Ecto neural progenitor cell (in vitro differentiated cells): ENCODE results near the gene IL36B.
"Not testable (repeated sequence)": the region's sequence is repeated elsewhere in the genome, so short reads cannot be mapped to it uniquely, and the experiment has no call there.

Source experiments
- DNase-seq: peaks from one replicate; pipeline ENCODE4 v3.0.0-alpha.2; 2018; ENCODE audit warnings: low spot score

IL36B gene

DNA sequence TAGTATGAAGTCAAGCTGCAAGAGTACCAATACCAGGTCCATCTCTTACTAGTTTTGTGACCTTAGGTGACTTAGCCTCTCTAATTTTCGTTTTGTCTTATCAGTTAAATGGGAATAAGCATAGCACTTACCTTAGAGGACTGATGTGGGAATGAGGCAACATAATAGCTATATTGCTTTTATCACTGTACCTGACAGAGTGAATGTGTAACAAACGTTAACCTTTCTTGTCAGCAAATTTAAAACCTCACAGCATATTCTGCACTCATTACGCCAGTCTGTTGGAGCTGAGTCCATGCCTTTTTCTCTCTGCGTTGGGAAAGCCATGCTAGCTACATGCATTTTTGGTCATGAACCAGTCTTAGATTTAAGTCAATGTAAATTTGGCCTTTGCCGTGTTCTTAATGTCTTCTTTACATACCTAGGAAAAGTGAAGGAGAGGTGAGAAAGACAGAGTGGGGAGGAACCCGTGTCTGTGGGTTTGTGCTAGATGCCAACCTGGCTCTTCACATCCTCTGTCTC, at the start of gene IL36B:
Gene IL36B, minus strand, starts transcription at position 472 of the 522 bp plus-strand sequence.
- DNase-seq, result peak; percentile 8

DNA sequence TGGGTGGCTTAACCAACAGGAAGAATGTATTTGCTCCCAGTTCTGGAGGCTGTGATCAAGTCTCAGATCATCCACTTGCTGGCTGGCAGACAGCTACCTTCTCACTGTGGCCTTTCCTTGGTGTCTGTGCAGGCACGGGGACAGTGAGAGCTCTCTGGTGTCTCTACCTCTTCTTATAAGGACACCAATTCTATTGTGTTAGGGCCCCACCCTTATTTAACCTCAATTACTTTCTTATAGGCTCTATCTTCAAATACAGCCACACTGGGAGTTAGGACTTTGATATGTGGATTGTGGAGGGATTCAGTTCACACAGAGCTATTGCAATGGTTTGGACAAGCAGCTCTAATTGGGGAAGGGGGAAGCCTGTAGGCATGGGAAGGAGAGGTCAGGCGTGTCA, 49.5 kb upstream of the IL36B start:
- no peak for DNase-seq

DNA sequence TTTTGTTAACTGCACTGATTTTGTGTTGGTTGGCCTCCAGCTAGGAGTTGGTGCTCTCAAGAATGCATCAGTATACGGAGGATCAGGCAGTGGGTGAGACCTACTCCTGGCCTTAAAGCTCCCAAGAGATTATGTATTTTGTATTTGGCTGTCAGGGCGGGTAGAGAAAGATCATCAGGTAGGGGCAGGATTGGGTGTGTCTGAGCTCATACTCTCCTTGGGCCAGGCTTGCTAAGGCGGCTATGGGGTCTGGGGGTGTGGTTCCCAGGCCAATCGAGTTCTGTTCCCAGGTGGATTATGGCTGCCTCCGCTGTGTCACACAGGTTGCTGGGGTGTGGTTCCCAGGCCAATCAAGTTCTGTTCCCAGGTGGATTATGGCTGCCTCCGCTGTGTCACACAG, 45.9 kb upstream of the IL36B start:
- DNase-seq, result no peak

DNA sequence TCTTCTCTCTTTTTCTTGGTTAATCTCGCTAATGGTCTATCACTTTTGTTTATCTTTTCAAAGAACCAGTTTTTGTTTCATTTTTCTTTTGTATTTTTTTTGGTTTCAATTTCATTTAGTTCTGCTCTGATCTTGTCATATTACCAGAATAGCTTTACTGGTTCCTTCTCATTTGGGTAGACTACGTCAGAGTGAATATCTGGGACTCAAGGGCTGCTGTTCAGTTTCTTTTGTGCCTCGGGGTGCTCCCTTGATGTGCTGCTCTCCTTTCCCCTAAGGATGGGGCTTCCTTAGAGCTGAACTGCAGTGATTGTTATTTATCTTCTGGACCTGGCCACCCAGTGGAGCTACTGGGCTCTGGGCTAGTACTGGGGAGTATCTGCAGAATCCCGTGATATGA, 45.4 kb upstream of the IL36B start:
- no peak for DNase-seq

DNA sequence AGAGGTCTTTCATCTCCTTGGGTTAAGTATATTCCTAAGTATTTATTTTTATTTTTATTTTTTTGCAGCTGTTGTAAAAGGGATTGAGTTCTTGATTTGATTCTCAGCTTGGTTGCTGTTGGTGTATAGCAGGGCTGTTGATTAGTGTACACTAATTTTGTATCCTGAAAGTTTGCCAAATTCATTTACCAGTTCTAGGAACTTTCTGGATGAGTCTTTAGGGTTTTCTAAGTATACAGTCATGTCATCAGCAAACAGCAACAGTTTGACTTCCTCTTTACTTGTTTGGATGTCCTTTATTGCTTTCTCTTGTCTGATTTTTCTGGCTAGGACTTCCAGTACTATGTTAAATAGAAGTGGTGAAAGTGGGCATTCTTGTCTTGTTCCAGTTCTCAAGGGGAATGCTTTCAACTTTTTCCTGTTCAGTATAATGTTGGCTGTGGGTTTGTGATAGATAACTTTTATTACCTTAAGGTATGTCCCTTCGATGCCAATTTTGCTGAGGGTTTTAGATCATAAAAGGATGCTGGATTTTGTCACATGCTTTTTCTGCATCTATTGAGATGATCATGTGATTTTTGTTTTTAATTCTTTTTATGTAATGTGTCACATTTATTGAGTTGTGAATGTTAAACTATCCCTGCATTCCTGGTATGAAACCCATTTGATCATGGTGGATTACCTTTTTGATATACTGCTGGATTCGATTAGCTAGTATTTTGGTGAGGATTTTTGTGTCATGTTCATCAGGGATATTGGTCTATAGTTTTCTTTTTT, 44.4 kb upstream of the IL36B start:
- DNase-seq, result not testable (repeated sequence)

DNA sequence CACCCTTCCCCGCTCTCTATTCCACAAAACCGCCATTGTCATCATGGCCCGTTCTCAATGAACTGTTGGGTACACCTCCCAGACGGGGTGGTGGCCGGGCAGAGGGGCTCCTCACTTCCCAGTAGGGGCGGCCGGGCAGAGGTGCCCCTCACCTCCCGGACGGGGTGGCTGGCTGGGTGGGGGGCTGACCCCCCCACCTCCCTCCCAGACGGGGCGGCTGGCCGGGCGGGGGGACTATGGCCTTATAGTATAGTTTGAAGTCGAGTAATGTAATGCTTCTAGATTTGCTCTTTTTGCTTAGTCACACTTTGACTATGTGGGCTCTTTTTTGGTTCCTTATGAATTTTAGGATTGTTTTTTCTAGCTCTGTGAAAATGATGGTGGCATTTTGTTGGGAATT, 43.6 kb upstream of the IL36B start:
- DNase-seq, result not testable (repeated sequence)

DNA sequence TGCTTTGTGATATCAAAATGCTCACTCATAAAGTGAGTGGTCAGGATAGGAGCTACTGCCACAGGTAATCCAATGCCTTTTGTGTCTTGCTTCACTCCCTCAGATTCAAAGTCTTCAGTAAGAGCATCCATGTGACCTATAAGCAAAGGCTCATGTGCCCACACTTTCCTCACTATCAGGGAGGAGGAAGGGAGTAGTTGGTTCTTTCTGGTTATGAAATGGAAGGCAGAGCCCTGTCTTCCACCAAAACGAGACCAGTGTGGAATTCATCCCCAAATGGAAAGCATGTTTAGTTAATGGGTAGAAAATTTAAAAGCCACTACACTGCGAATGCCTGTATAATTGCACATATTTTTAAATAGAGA, 40.9 kb upstream of the IL36B start:
- no peak for DNase-seq

DNA sequence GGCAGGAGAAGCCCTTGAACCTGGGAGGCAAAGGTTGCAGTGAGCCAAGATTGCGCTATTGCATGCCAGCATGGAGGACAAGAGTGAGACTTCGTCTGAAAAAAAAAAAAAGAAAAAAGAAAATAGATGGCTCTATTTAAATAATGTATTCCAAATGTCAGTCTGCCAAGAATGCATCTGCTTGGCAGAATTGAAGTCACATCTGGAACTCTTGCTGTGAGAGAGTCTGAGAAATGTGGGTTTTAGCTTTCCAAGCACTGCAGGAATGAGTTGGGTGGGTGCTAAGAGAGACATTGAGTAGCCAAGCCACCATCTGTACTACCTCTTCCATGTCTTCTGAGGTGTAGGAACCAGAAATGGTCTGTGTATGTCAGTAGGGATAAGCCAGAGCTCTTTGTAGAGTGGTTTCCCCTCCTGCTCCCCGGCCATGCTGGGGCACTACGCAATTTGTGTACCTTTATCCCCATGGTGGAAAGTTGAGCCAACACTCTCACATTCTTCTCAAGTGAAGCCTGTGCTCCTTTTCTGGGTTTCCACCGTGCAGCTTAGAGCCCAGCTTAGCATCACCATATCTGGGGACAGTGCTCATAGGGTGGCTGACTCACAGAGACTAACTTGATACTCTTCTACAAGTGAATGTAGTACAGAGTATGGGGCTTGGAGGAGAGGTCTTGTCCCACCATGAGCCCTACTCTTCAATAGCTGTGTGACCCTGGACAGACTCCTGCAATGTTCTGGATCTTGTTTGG, 40.4 kb upstream of the IL36B start:
- no peak for DNase-seq

DNA sequence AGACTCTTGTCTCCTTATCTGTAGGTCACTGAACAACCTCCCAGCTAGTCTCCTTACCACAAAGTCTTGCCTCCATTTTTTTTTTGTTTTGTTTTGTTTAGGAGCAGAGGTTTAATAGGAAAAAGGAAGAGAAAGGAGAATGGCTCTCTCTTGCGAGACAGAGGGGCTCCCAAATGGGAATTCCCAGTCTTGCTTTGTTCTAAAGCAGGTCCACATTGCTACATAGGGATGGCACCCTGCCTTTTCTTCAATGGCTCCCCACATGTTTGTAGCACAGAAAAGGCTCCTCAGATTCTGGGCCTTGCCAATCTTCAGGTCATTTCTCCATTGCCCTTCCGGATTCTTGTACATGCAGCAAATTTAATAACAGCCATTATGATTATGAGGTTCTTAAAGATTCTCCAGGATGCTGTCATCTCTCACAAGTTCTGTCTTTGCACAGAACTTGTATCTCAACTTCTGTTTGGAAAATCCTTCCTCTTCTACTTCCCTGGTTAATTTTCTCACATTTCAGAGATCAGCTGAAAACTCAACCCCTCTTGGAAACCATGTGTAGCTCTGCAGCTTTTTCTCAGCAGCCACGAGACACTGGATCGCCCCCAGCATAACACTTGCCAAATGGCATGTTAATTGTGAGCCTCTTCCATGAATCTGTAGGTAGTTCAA, 38.7 kb upstream of the IL36B start:
- no peak for DNase-seq

DNA sequence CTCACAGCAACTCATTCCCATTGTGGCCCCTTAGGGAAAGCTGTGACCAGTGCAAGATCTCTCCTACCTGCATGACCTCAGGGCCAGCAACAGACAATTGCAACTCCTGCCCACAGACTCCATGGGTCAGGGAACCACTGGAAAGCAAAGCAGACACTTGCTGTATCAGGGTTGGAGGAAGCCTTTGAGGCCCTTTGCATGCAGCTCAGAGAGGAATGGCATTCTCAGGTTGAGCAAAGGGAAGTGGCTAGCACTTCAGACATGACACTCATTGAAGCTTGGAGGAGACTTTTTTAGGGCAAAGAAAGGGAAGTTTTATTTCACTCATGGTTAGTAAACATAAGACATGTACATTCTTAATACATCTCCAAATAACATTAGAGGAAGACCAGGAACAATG, 37.2 kb upstream of the IL36B start:
- DNase-seq, result no peak

DNA sequence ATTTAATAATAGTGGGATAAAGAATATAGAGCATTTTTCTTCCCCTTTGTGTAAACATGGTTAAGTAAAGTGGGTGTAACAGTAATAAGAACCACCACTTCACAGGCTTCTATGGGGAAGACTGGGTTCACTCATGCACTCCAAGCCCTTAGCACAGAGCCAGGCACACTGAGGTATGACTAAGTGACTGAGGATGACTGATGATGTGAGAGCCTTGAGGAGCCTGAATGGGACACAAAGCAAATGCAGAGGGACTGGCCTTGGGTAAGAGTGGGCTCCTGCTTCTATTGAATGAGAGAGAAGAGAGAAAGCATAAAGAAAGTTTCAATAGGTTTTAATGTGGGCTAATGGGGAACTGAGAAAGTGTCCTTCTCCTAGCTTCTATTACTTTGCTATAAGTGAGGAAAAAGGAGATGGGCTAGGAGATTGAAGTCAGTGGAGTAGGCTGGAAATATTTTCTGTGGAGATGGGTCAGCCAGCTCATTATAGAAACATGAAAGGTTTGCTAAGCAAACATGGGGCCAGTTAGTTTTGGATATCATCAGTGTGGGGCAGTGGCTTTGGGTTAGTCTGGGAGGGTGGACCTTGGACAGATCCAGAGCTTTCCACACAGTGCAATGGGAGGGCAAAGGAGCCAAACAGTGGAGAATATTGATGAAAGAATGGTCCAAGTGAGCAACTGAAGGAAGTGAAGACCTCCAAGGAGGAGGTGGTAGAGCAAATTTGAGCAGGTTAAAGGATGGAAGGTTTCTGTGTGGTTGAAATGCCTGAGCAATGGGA, 35.7 kb upstream of the IL36B start:
- DNase-seq, result no peak

DNA sequence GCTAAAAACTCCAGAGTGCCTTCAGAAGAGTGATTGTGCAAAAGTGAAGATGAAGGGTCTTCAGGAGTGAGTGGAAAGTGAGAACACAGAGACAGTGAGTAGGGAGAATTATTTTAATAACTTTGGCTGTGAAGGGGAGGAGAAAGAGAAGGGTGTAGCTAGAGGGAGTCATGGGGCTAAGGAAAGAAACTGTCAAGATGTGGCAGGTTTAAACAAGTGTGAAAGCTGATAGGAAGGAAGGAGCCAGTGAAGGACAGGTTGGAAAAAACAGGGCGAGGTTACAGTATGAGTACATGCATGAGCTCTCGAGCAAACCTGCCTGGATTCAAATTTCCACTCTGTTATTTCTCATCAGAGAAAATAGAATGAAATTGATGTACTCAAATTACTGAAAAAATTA, 32.9 kb upstream of the IL36B start:
- DNase-seq, result no peak

DNA sequence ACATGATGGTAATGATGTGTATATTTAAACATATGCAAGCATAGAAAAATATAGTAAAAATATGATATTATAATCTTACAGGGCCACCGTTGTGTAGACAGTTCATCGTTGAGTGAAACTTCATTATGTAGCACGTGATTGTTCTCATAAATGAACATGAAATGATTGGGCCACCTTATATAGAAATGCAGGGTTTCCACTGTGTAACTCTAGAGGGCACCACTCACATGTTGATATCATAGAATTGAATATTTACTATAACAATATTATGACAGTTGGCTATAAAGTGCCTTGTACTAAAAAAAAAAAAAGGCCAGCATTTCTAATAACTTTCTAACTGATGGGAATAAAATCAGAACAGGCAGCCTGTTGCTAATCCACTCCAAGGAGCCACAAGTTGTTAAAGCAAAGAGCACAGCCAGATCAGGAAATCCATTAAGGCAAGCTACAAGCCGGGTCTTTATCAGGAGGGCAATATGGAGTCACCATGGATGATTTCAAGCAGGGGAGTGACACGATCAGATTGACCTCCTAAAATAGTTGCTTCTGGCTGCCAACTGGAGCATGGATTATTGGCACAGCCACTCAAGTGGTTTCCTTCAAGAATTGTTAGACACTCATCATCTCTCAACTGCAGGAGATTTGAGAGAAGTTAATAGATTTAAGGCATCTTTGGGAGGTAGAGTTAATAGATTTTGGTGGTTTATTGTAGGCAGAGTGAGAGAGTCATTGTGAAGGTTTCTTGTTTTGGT, 31.8 kb upstream of the IL36B start:
- no peak for DNase-seq

DNA sequence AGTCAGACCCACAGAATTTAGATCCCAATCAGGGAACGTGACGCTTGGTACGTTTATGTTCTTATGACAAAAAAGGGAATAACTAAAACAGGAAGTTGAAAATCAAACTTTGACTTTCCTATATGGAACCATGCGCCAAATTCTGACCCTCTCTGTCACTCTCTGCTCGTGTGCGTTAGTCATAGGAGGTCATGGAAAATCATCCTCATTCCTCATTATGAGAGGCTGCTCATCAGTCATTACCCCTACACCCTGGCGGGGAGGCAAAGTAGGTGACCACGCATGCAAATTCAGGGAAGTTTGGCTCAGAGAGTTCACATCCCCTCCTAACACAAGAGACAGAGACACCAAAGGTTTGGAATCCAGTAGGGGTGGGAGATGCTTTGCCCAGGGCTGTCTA, 30.6 kb upstream of the IL36B start:
- no peak for DNase-seq

DNA sequence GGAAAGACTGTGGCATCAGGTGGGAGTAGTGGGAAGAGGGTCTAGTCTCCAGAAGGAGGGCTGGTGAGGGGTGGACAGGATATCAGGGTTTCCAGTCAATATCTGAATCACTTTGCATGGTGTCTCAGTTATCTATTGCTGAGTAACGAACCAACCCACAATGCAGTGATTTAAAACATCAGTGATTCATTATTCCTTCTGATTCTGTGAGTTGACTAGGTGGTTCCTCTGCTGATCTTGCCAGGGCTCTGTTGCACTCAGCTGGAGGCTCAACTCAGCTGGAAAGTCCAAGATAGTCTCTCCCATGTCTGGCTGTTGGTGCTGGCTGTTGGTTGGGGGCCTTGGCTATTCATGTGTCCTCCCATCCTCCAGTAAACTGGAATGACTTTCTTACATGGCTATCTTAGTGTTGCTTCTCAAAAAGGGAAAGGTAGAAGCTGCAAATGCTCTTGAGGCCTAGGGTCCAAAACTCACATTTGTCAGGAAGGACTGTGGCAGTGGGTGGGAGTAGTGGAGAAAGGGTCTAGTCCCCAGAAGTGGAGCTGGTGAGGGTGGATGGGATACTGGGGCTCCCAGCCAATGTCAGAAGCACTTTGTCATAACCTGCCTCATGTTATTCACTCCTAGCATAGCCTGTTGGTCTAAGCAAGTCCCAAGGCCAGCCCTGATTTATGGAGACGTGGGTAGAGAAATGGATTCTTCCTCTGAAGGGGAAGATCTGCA, 29.0 kb upstream of the IL36B start:
- no peak for DNase-seq

DNA sequence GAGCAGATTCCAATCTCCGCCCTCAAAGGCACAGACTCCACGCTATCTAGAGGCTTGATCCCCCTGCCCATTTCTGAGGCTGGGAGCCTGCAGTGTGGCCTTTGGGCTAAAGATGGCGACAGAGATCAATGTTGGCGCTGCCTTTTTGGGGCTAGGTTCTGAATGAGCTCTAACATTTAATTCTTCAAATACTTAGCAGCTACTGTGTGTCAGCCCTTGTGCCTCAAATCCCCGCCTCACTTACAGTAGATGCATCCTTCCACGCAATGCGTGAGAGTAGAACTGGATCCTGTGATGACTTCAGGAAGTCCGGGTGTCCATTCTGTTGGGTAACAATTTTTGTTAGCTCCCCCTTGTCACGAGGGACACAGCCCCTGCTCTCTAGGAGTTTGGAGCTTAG, 27.5 kb upstream of the IL36B start:
- peak; percentile 71 for DNase-seq

DNA sequence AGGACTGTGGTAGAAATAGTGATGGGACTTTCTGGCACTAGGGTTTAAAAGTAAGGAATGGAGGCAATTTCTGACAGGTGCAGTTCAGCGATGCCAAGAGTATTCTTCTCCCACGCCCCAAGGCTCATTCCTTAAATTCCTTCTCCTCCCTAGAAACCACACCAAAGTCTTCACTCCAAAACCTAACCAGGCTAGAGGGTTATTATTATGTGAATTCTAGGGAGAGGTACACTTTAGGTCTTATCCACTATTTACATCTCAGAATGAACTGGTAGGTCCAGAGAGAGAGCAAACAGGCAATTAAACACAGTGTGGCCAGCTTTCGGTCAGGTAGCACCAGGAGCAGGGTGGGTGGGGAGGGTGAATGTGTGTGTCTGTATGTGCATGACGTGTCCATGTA, 26.5 kb upstream of the IL36B start:
- no peak for DNase-seq

DNA sequence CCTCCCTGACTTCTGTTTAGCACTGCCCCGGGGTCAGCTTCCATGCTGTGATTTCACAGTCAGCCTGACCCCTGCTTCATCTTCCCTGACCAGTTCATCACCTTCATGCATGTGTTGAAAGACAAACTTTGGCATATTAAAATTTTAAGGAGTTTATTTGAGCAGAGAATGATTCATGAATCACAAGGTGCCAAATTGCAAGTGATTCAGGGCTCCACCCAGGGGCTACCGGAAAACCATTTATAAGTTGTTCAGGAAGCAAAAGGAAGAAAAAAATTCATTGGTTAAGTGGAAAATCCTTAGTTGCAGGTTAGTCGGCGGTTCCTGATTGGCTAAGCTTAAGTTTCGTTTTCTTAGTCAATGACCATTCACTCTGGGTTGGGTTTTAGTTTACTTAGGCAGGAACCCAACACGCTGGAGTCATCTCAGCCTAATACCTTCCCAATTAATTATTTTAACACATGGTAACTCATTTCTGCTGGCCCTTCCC, 25.7 kb upstream of the IL36B start:
- DNase-seq, result no peak

DNA sequence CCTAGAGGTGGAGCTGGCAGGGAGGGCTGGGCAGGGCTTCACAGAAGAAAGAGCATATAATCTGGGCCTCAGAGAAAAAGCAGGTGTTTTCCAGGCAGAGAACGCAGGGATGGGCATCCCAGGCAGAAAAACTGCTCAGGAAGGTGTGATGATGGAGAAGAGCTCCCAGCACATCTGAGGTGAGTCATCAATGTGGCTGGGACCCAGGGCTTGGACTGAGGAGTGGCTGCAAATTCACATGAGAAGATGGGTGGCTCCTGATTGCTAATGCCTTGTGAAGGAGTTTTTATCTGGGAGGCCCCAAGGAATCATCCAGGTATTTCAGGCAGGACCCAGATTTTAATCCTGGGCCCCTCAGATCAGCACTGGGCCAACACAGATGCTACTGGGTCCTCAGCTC, 25.3 kb upstream of the IL36B start:
- no peak for DNase-seq

DNA sequence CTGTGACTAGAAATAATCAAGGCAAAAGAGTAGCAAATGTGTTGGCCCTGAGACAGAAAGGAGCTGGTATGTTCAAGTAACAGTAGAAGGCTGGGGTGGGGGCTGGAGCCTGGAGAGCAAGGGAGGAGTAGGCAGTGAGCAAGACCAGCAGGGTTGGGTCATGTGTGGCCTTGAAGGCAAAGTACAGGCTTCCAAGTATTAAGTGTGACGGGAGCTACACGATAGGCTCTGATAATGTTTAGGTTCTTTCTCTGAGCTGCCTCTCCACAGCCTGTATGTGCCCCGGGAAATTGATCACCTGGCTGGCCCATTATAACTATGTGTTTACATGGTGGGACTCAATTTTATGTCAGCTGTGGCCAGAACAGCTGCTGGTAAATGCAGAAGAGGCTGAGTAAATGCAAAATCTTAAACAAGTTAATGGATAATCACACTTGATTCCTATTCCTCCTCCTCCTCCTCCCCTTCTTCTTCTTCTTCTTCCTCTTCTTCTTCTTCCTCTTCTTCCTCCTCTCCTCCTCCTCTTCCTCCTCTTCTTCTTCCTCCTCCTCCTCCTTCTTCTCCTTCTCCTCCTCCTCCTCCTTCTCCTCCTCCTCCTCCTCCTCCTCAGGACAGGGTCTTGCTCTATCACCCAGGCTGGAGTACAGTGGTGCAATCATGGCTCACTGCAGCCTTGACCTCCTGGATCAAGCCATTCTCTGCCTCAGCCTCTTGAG, 24.4 kb upstream of the IL36B start:
- DNase-seq, result no peak
